Endothelial cell of umbilical vein (primary cell): ENCODE results near the gene ASGR1. TPM values are rescaled to one million over a fixed set of nuclear protein-coding genes. Genes with fewer than 3 reads are reported as not detected.

Experiments
- BruUV-seq: library from RNA; stranded (reverse); fragments of 400-500 nt; replicated peaks from 2 replicates; lab custom pipeline; 2021; lab: Mats Ljungman, UMichigan
- CTCF ChIA-PET: fragments of 300-600, 350-600 bp; sonication (Branson Sonifier 250); formaldehyde crosslinking; loops from one replicate; lab custom pipeline; 2021; ENCODE audit warnings: antibody characterized with exemption, inconsistent platforms; lab: Charles Lee
- POLR2A ChIA-PET: fragments of 300-600, 350-600 bp; sonication (Branson Sonifier 250); formaldehyde crosslinking; loops from one replicate; lab custom pipeline; 2021; ENCODE audit warnings: antibody characterized with exemption, inconsistent platforms; lab: Charles Lee
- DNase-seq: peaks from one replicate; pipeline ENCODE4 v3.0.0-alpha.2; 2011; ENCODE audit warnings: low read depth, low spot score
- FAIRE-seq: peaks from 2 replicates; lab custom pipeline; 2011; peaks lifted over from hg19 to GRCh38; lab: Jason Lieb, UNC
- H2AFZ ChIP-seq: 2 replicates; pipeline ENCODE4 v1.6.0; 2012; ENCODE audit warnings: low read depth, low read length, control low read depth, inconsistent platforms
- H3K27ac ChIP-seq: 2 replicates; pipeline ENCODE4 v1.5.1; 2011; ENCODE audit warnings: low read depth, mild to moderate bottlenecking, control low read depth, low read length, moderate library complexity; ENCODE audit not compliant: insufficient read depth
- H3K27me3 ChIP-seq, 2 experiments: 2 replicates each; pipeline versions ENCODE4 v1.6.0 to v1.6.1; 2011; ENCODE audit warnings: low read length in 2 of 2, mixed read lengths in 1 of 2; ENCODE audit not compliant: control insufficient read depth in 2 of 2, insufficient read depth in 2 of 2
- H3K36me3 ChIP-seq, 2 experiments: 2 replicates in 1 of 2; 3 replicates in 1 of 2; pipeline ENCODE4 v1.5.1; 2011; ENCODE audit warnings: low read length in 2 of 2, mild to moderate bottlenecking in 1 of 2, moderate library complexity in 1 of 2; ENCODE audit not compliant: control insufficient read depth in 2 of 2, insufficient read depth in 2 of 2; ENCODE audit errors: extremely low read depth in 1 of 2
- H3K4me1 ChIP-seq: 3 replicates; pipeline ENCODE4 v1.5.1; 2011; ENCODE audit warnings: mild to moderate bottlenecking, low read length; ENCODE audit not compliant: control insufficient read depth, insufficient read depth; ENCODE audit errors: extremely low read depth
- H3K4me2 ChIP-seq: 2 replicates; pipeline ENCODE4 v1.6.1; 2011; ENCODE audit warnings: low read length, control low read depth, mixed read lengths; ENCODE audit not compliant: insufficient read depth
- H3K4me3 ChIP-seq, 3 experiments: fragments of 200-600 bp in 1 of 3; sonication (generic), shearing (Covaris generic) in 1 of 3; replicated peaks in 1 of 3; 2 replicates each; pipeline ENCODE4 v1.5.1; 2011 to 2016; ENCODE audit warnings: control low read depth in 3 of 3, low read length in 3 of 3, mild to moderate bottlenecking in 2 of 3, inconsistent platforms in 1 of 3, low read depth in 1 of 3, moderate library complexity in 1 of 3; ENCODE audit not compliant: insufficient read depth in 1 of 3
- H3K79me2 ChIP-seq: 2 replicates; pipeline ENCODE4 v1.6.0; 2012; ENCODE audit warnings: low read length, inconsistent platforms; ENCODE audit not compliant: control insufficient read depth, insufficient read depth
- H3K9ac ChIP-seq: replicated peaks from 2 replicates; pipeline ENCODE3; 2011; ENCODE audit warnings: low read length, control low read depth; ENCODE audit not compliant: insufficient read depth; ENCODE audit errors: extremely low read depth
- H3K9me1 ChIP-seq: replicated peaks from 3 replicates; pipeline ENCODE4 v1.6.0; 2011; ENCODE audit warnings: mild to moderate bottlenecking, low read length; ENCODE audit not compliant: control insufficient read depth, insufficient read depth; ENCODE audit errors: extremely low read depth
- H3K9me3 ChIP-seq: replicated peaks from 2 replicates; pipeline ENCODE4 v1.5.1; 2012; ENCODE audit warnings: low read length, inconsistent platforms; ENCODE audit not compliant: control insufficient read depth, insufficient read depth
- H4K20me1 ChIP-seq: replicated peaks from 2 replicates; pipeline ENCODE3; 2011; ENCODE audit warnings: mild to moderate bottlenecking, low read length; ENCODE audit not compliant: control insufficient read depth, insufficient read depth; ENCODE audit errors: extremely low read depth
- FOS ChIP-seq: IDR thresholded peaks from 2 replicates; pipeline ENCODE4 v1.6.1; 2011; ENCODE audit warnings: mild to moderate bottlenecking, low read length, moderate library complexity, borderline replicate concordance; ENCODE audit not compliant: insufficient read depth
- GATA2 ChIP-seq: IDR thresholded peaks from 2 replicates; pipeline ENCODE4 v1.7.0; 2011; ENCODE audit warnings: low read depth, mild to moderate bottlenecking, moderate library complexity, mixed read lengths, low read length; ENCODE audit not compliant: insufficient read length, insufficient read depth
- JUN ChIP-seq: IDR thresholded peaks from 2 replicates; pipeline ENCODE4 v1.6.1; 2011; ENCODE audit warnings: borderline replicate concordance, low read depth; ENCODE audit not compliant: insufficient read length, insufficient read depth
- POLR2A ChIP-seq: IDR thresholded peaks from 2 replicates; pipeline ENCODE4 v1.6.1; 2012; ENCODE audit warnings: low read depth, mild to moderate bottlenecking, control low read depth, low read length
- POLR2AphosphoS5 ChIP-seq: IDR thresholded peaks from 2 replicates; pipeline ENCODE4 v1.6.1; 2012; ENCODE audit warnings: low read depth, mild to moderate bottlenecking, control low read depth, low read length, moderate library complexity; ENCODE audit not compliant: insufficient read depth
- dilution Hi-C: fragments of 300-500 bp; cut with MboI; formaldehyde crosslinking; loops from one replicate; pipeline ENCODE4 v1.15.0; 2019; ENCODE audit warnings: low sequenced_read_pairs; ENCODE audit not compliant: extremely low pct_ligation_motif_present
- intact Hi-C: fragments of 100-400 bp; cut with micrococcal nuclease; formaldehyde crosslinking; loops from one replicate; pipeline ENCODE4 v1.10.0; 2022
- polyA plus RNA-seq, 4 experiments: library from polyadenylated mRNA; depleted of rRNA in 3 of 4; stranded (reverse) in 3 of 4; unstranded in 1 of 4; fragments of >200 nt; gene quantifications; 2 replicates each; pipeline versions ENCODE4 v1.2.1 to v1.2.3, GENCODE V29; 2011 to 2012; ENCODE audit warnings: missing spikeins in 1 of 4
- total RNA-seq: library from RNA; stranded (reverse); gene quantifications from 2 replicates; pipeline ENCODE4 v1.2.3, GENCODE V29; 2021
- TF ChIP-seq, protein P1 (sequence below), 2 donors: IDR thresholded peaks; 1 replicate in 1 of 2; 2 replicates in 1 of 2; pipeline ENCODE4 v1.5.1; 2011; ENCODE audit warnings: low read length in 2 of 2, mild to moderate bottlenecking in 2 of 2, moderate library complexity in 2 of 2, control low read depth in 1 of 2, inconsistent platforms in 1 of 2, low read depth in 1 of 2; ENCODE audit not compliant: insufficient read depth in 1 of 2; ENCODE audit errors: extremely low read depth in 1 of 2
- TF ChIP-seq, protein P2 (sequence below): IDR thresholded peaks from 2 replicates; pipeline ENCODE4 v1.6.1; 2011; ENCODE audit not compliant: insufficient read depth, insufficient read length

ASGR1 gene
- total and polyA plus RNA-seq, 2 donors (not counting 3 experiments of a cell fraction or from before 2014, with no cell fraction given): 10.2 to 12.5 TPM

- Histone ChIP-seq H3K4me2 (no peak overlapping the region), H4K20me1 (no peaks in the 10 kb centered on the region), H3K9ac (no peak overlapping the region), H3K4me3 (no peak overlapping the region), H3K4me1 (no peaks in the 10 kb centered on the region), H2AFZ (no peak overlapping the region), H3K79me2 (no peaks in the 10 kb centered on the region), H3K9me1 (no peaks in the 10 kb centered on the region), H3K27me3 (no peaks in the 10 kb centered on the region), H3K9me3 (no peaks in the 10 kb centered on the region), H3K27ac (no peak overlapping the region), H3K36me3 (peaks cover 0 to 6% of the 10 kb centered on the region in 2 experiments)
- DNase-seq (no peak), FAIRE-seq (no peak)
- TF ChIP-seq POLR2AphosphoS5: no peak
- TF ChIP-seq, protein P1, sequence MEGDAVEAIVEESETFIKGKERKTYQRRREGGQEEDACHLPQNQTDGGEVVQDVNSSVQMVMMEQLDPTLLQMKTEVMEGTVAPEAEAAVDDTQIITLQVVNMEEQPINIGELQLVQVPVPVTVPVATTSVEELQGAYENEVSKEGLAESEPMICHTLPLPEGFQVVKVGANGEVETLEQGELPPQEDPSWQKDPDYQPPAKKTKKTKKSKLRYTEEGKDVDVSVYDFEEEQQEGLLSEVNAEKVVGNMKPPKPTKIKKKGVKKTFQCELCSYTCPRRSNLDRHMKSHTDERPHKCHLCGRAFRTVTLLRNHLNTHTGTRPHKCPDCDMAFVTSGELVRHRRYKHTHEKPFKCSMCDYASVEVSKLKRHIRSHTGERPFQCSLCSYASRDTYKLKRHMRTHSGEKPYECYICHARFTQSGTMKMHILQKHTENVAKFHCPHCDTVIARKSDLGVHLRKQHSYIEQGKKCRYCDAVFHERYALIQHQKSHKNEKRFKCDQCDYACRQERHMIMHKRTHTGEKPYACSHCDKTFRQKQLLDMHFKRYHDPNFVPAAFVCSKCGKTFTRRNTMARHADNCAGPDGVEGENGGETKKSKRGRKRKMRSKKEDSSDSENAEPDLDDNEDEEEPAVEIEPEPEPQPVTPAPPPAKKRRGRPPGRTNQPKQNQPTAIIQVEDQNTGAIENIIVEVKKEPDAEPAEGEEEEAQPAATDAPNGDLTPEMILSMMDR (IDR thresholded peaks at IDR 0.05; ENCODE audit: extremely low read depth in 1 of 2, insufficient read depth in 1 of 2, low read depth in 1 of 2, low read length in 2 of 2): peak; percentile 12 to 33
- CTCF ChIA-PET: interaction anchor here (0.9 to 3.0 kb wide), 3 partner anchors 9 to 140 kb away, joined by 3 to 19 read pairs (median 13); no protein-coding TSS in a partner anchor
- no TSS peak for BruUV-seq
- dilution Hi-C loops: no loop called here
- POLR2A ChIA-PET: no interaction called here
- intact Hi-C loops: no loop called here
Observed at GRCh38 chr17:7186241-7186640, 7.1 kb upstream of the ASGR1 start.

DNA sequence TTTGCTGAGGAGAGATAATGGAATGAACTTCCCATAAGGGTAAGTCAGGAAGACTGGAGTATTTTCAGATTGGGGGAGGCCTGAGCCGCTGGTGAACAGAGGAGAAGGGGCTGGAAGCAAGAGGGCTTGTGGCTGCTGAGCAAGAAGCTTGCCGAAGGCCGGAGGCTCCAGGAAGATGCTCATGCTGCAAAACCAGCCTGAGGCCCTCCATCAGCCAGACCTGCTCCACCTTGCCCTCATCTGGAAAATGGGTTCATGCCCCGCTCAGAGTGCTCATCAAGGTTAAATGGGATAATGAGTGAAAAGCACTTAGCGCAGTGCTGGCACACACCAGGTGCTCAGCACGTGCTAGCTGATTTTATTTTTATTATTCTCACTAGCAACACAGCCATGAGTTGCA is 5.5 kb upstream of the ASGR1 start:
- H3K9me1 ChIP-seq: no peaks in the 10 kb centered on the region
- intact Hi-C loops (no loop called here), dilution Hi-C loops (no loop called here)
- no peaks in the 10 kb centered on the region for H4K20me1 ChIP-seq
- no peak overlapping the region for H3K4me3 ChIP-seq
- FAIRE-seq: no peak
- ChIA-PET CTCF (interaction anchor here (2.3 to 3.0 kb wide), 2 partner anchors 8 to 139 kb away, joined by 13 to 19 read pairs; no protein-coding TSS in a partner anchor), POLR2A (no interaction called here)
- H3K9me3 ChIP-seq: no peaks in the 10 kb centered on the region
- no peak overlapping the region for H3K4me2 ChIP-seq
- no peaks in the 10 kb centered on the region for H3K79me2 ChIP-seq
- TF ChIP-seq, protein P1 (IDR thresholded peaks at IDR 0.05; ENCODE audit: extremely low read depth in 1 of 2, insufficient read depth in 1 of 2, low read depth in 1 of 2, low read length in 2 of 2): no peak
- no peak for TF ChIP-seq POLR2A
- no peak for TF ChIP-seq JUN
- no peak for TF ChIP-seq FOS
- TF ChIP-seq POLR2AphosphoS5: no peak
- TF ChIP-seq, protein P2, sequence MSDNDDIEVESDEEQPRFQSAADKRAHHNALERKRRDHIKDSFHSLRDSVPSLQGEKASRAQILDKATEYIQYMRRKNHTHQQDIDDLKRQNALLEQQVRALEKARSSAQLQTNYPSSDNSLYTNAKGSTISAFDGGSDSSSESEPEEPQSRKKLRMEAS: no peak
- no peak for TF ChIP-seq GATA2
- no peak overlapping the region for H3K9ac ChIP-seq
- no peaks in the 10 kb centered on the region for H3K4me1 ChIP-seq
- no TSS peak for BruUV-seq
- no peak overlapping the region for H2AFZ ChIP-seq
- H3K36me3 ChIP-seq: no peaks in the 10 kb centered on the region
- DNase-seq: no peak
- H3K27ac ChIP-seq: no peak overlapping the region
- no peaks in the 10 kb centered on the region for H3K27me3 ChIP-seq
